HG03575 (cell line): ENCODE results near the gene HIF1A.

Experiments
- ATAC-seq: cut with Tn5 transposase; IDR thresholded peaks from one replicate; pipeline ENCODE4 v1.9.1; 2021; ENCODE audit not compliant: unreplicated experiment, insufficient number of reproducible peaks, low FRiP score; ENCODE audit errors: extremely low read depth

HIF1A gene

GRCh38 chr14:61670576-61670975 is 24.7 kb upstream of the HIF1A start:
- no peak for ATAC-seq

GRCh38 chr14:61671082-61671481 is 24.2 kb upstream of the HIF1A start:
- ATAC-seq, result peak; percentile 83

GRCh38 chr14:61672796-61673195 is 22.5 kb upstream of the HIF1A start:
- ATAC-seq, result no peak

- ATAC-seq, result no peak
Measured at GRCh38 chr14:61673305-61673704, 22.0 kb upstream of the HIF1A start.

- no peak for ATAC-seq
Measured at GRCh38 chr14:61675291-61675690, 20.0 kb upstream of the HIF1A start.

GRCh38 chr14:61677479-61677878 is 17.8 kb upstream of the HIF1A start:
- ATAC-seq, result no peak

GRCh38 chr14:61678975-61679374 is 16.3 kb upstream of the HIF1A start:
- ATAC-seq, result no peak

- no peak for ATAC-seq
Measured at GRCh38 chr14:61681413-61681812, 13.9 kb upstream of the HIF1A start.

GRCh38 chr14:61683108-61683507 is 12.2 kb upstream of the HIF1A start:
- ATAC-seq, result no peak

- ATAC-seq, result no peak
Measured at GRCh38 chr14:61690039-61690438, 5.3 kb upstream of the HIF1A start.

- no peak for ATAC-seq
Measured at GRCh38 chr14:61690982-61691381, 4.3 kb upstream of the HIF1A start.

- no peak for ATAC-seq
Measured at GRCh38 chr14:61691495-61691894, 3.8 kb upstream of the HIF1A start.

GRCh38 chr14:61694039-61694438 is 1.3 kb upstream of the HIF1A start:
- no peak for ATAC-seq

- no peak for ATAC-seq
Measured at GRCh38 chr14:61695695-61696527, 598 bp downstream of the HIF1A start.

- no peak for ATAC-seq
Measured at GRCh38 chr14:61696753-61697318, 1.5 kb downstream of the HIF1A start.

GRCh38 chr14:61698206-61698980 is 3.1 kb downstream of the HIF1A start:
- ATAC-seq, result no peak

GRCh38 chr14:61699027-61699426 is 3.7 kb downstream of the HIF1A start:
- ATAC-seq, result no peak

GRCh38 chr14:61700104-61700886 is 5.0 kb downstream of the HIF1A start:
- no peak for ATAC-seq

GRCh38 chr14:61701946-61702345 is 6.6 kb downstream of the HIF1A start:
- ATAC-seq, result no peak
